Left kidney (tissue), 8 donors: Measurements from ENCODE around the gene TEX10. TPM values are rescaled to one million over a fixed set of nuclear protein-coding genes. Genes with fewer than 3 reads are reported as not detected.
A peak's percentile ranks its signal among the peaks of the same experiment; 100 is the strongest.
"Not testable (repeated sequence)": the region's sequence is repeated elsewhere in the genome, so short reads cannot be mapped to it uniquely, and the experiment has no call there.

ENCODE experiments used
- DNase-seq: peaks from one replicate; pipeline ENCODE4 v3.0.0-alpha.2; 2013
- long read RNA-seq, 8 donors: transcript quantifications; one replicate each; lab custom pipeline, GENCODE V29; 2026
- polyA plus RNA-seq: library from polyadenylated mRNA; unstranded; fragments of 120-200 nt; gene quantifications from one replicate; pipeline ENCODE4 v1.2.1, GENCODE V29; 2013; ENCODE audit not compliant: insufficient read length

The TEX10 gene
- 54.8 TPM for polyA plus RNA-seq
- long read RNA-seq, donor 1, full-length matches to known transcripts = 6 of 12 reads
- long read RNA-seq, donor 1, partial matches to known transcripts = 6 of 12 reads
- long read RNA-seq, donor 1, other reads (novel, unspliced or antisense) = 0 of 12 reads
- long read RNA-seq, donor 2, full-length matches to known transcripts = 5 of 19 reads
- long read RNA-seq, donor 2, partial matches to known transcripts = 14 of 19 reads
- long read RNA-seq, donor 2, other reads (novel, unspliced or antisense) = 0 of 19 reads
- long read RNA-seq, donor 3, full-length matches to known transcripts = 8 of 16 reads
- long read RNA-seq, donor 3, partial matches to known transcripts = 8 of 16 reads
- long read RNA-seq, donor 3, other reads (novel, unspliced or antisense) = 0 of 16 reads
- long read RNA-seq, donor 4, full-length matches to known transcripts = 1 of 1 reads
- long read RNA-seq, donor 4, partial matches to known transcripts = 0 of 1 reads
- long read RNA-seq, donor 4, other reads (novel, unspliced or antisense) = 0 of 1 reads
- long read RNA-seq, donor 5, full-length matches to known transcripts = 9 of 23 reads
- long read RNA-seq, donor 5, partial matches to known transcripts = 14 of 23 reads
- long read RNA-seq, donor 5, other reads (novel, unspliced or antisense) = 0 of 23 reads
- long read RNA-seq, donor 6, full-length matches to known transcripts = 8 of 27 reads
- long read RNA-seq, donor 6, partial matches to known transcripts = 19 of 27 reads
- long read RNA-seq, donor 6, other reads (novel, unspliced or antisense) = 0 of 27 reads
- long read RNA-seq, donor 7, full-length matches to known transcripts = 12 of 28 reads
- long read RNA-seq, donor 7, partial matches to known transcripts = 16 of 28 reads
- long read RNA-seq, donor 7, other reads (novel, unspliced or antisense) = 0 of 28 reads
- long read RNA-seq, donor 8, full-length matches to known transcripts = 5 of 5 reads
- long read RNA-seq, donor 8, partial matches to known transcripts = 0 of 5 reads
- long read RNA-seq, donor 8, other reads (novel, unspliced or antisense) = 0 of 5 reads

DNA sequence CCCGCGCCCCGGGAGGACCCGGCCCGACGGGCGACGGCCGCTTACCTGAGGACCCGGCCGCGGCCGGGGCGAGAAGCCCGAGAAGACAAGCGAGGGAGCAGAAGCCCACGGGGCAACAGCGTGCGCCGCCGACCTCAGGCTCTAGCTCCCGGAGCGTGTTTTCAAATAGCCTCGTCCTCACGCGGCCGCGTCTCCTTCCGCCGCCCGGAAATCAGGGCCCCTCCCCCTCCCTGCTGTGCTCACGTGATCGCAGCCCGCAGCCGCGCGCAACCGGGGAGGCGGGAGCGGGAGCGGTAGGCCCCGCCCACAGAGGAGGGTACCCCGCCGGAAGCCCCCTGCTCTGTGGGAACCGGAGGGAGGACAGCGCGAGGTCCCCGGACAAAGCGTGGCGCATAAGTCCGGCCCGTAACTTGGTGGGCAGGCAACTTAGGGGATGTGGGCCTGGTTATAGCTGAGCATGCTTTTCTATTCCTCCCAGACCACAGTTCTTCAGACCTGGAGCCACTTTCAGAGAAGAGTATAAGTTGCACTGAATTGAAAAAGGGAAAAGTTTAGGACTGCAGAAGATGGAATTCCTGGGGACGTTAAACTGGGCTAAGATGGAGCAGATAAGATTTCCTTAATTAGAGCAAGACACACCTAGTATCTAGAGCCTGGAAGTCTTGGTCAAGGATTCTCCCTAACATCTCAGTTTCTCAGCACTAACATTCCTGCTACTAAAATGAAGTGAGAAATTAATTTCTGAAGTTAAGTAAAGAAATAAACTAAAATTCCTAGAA lies at the start of gene TEX10:
Gene TEX10 (minus strand): TSS at position 216 of the 779 bp plus-strand sequence. CDS start 3,579 bp downstream, outside the sequence.
- peak; percentile 91 for DNase-seq

- no peak for DNase-seq
These were observed 48.3 kb upstream of the TEX10 start for GRCh38 chr9:100401042-100401441.

DNA sequence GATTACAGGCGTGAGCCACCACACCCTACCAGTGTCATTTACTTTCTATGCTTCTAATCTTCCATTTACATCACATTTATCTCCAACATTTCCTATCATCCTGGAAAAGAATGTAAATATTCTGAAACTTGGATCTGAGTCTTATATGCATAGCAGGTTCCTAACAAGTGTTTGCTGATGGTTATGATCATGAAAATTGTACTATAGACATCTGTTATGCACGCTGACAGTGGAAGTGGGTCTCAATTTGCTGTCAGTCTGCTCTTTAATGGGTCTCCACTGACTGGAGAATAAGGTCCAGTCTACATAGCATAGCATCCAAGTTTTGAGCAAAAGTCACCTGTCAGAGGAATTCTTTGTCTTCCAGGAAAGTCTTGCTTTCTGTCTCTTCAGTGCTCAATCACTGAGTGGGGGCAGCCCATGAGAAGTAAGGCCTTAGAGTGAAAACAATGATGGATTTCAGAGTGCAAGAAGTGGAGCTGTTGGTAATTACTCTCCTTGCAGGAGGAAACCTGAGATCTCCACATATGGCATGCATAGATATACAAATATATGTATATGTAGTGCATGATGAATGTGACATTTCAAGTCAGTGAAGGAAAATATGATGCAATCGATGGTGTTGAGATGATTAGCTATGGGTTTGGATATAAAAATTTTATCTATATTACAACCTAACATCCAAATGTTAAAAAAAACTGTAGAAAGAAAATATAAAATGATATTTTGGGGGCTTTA lies 45.0 kb upstream of the TEX10 start:
- no peak for DNase-seq

- DNase-seq = no peak
These were observed 44.0 kb upstream of the TEX10 start for GRCh38 chr9:100396769-100397168.

- no peak for DNase-seq
These were observed 42.1 kb upstream of the TEX10 start for GRCh38 chr9:100394816-100395215.

DNA sequence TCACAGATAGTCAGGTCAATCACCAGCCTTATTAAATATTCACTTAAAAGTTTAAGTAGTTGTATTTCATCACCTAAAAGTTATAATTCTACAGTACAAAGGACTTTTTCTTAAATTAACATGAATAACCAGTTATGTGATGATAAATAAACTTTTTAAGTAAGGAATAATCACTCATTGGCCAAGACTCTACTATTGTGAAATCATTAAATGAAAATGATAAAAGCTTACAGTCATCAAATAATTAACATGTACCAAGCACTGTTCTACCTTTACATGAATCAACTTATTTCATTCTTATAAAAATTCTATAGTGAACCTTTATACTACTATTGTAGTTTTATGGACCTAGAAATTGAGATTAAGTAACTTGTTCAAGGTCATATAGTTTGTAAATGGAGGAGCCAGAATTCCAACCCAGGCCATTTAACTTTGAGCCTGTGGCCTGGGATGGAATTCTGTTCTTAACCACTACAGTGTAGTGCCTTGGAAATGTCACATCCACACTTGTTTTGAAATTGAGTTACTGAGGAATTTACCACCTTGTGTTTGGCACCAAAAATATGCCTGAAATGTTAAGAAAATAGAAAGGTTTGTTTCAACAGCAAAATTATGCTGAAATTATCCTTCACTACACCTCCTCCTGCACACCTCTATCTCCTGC lies 41.4 kb upstream of the TEX10 start:
- DNase-seq = no peak

DNA sequence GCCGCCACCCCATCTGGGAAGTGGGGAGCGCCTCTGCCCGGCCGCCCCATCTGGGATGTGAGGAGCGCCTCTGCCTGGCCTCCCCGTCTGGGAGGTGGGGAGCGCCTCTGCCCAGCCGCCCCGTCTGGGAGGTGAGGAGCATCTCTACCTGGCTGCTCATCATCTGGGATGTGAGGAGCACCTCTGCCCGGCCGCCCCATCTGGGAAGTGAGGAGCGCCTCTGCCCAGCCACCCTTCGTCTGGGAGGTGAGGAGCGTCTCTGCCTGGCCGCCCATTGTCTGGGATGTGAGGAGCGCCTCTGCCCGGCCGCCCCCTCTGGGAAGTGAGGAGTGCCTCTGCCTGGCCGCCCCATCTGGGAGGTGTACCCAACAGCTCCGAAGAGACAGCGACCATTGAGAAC lies 40.2 kb upstream of the TEX10 start:
- DNase-seq = not testable (repeated sequence)

DNA sequence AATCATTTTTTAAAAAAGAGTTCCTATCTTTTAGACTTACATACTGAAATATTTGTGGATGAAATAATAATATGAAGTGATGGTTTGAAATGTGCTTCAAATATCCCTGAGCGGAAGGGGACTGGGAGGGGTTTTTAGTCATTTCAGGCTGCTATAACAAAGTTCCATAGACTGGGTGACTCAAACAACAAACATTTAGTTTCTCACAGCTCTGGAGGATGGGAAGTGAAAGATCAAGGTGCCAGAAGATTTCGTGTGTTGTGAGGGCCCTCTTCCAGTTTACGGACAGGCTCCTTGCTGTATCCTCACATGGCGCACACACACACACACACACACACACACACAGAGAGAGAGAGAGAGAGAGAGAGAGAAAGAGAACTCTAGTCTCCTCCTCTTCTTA lies 27.1 kb upstream of the TEX10 start:
- DNase-seq = no peak

DNA sequence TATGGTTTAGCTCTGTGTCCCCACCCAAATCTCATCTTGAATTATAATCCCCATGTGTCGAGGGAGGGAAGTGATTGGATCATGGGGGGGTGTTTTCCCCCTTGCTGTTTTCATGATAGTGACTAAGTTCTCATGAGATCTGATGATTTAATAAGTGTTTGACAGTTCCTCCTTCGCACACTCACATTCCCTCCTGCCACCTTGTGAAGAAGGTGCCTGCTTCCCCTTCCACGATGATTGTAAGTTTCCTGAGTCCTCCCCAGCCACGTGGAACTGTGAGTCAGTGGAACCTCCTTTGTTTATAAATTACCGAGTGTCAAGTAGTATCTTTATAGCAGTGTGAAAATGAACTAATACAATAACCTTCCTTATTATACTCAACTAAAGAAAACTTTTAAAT lies 24.3 kb upstream of the TEX10 start:
- no peak for DNase-seq

DNA sequence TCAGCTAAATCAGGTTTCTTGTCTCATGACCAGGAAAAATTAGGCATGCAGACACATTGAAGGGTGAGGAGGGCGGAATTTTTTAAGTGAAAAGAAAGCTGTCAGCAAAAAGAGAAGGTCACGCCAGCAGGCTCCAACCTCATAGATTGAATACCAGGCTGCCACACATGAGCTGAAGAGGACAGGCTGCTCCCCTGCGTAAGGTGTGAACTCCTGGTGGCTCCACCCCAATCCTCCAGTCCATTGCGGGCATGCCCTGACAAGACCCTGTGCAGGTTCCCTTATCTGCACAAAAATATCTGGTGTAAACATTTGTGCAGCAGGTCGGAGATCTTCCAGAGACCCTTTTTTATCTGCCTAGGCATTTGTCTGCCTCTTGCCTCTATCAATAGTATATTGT lies 22.9 kb upstream of the TEX10 start:
- no peak for DNase-seq

DNA sequence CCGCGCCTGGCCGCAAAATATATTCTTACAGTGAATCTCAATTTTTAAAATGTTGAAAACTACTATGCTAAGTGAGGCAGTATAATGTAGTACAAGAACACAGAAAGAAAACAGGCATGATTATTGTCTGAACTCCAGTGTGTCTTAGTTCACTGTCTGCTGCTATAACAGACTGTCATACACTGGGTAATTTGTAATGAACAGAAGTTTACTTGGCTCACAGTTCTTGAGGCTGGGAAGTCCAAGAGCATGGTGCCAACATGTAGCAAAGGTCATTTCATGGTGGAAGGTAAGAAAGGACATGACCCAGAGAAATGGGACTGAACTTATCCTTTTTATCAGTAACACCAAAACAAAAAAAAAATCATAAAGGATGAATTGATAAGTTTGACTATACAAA lies 19.9 kb upstream of the TEX10 start:
- no peak for DNase-seq

- no peak for DNase-seq
These were observed 17.5 kb upstream of the TEX10 start for GRCh38 chr9:100370064-100370723.

DNA sequence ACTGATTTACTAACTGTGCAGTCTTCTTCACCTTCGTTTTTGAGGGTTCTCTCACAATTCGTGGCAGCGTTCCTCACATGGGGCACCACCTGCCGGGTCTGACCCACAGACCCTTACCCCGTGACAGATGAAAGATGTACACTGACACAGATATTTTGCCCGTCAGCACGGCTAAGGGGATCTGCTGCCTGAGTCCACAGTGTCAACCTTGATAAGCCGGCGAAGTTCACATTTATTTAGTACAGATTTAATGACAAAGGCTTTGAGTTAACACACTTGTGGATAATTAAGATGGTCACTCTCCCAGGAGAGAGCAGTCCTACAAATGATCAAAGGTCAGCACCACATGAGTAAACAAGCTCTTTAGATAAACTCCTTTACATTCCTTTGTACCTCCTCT lies 15.9 kb upstream of the TEX10 start:
- no peak for DNase-seq

DNA sequence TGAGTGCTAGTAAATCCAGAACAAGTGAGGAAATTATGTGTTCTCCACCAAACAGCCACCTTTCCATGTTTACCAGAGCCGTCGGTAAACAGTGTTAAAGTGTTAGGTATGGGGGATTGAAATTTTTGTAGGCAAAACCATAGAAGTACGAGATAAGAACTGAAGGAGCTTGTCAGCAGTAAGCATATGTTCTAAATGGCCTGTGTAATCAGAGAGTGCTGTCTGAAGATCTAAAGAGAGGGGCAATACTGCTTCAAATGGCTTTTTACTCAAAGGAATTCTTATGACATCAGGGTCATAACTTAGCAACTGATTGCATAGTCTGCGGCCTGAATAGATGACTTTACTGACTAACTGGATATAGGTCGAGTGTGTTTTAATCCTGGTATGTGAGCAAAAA lies 13.4 kb upstream of the TEX10 start:
- no peak for DNase-seq

GRCh38 chr9:100364013-100364412 lies 11.3 kb upstream of the TEX10 start:
- no peak for DNase-seq

DNA sequence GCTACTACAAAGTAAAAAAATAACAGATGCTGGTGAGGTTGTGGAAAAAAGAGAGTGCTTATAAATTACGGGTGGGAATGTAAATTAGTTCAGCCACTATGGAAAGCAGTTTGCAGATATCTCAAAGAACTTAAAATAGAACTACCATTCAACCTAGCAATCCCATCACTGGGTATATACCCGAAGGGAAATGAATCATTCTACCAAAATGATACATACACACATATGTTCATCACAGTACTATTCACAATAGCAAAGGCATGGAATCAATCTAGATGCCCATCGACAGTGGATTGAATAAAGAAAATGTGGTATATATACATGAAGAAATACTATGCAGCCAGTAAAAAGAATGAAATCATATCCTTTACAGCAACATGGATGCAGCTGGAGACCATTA lies 6.3 kb upstream of the TEX10 start:
- no peak for DNase-seq

DNA sequence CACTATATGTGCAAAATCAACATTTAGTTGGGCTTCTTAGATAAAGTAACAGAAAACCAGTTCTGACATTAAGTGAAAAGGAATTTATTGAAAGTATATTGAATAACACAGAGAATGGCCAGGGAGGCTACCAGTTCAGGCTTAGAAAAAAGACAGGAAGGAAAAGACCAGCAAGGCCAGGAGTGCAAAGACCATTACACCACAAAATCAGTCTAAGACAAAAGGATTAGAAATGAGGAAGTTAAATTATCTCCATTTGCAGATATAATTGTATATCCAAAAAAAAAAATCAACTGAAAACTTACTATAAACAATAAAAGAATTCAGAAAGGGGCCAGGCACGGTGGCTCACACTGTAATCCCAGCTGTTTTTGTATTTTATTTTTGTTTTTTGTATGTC lies 4.8 kb upstream of the TEX10 start:
- no peak for DNase-seq

DNA sequence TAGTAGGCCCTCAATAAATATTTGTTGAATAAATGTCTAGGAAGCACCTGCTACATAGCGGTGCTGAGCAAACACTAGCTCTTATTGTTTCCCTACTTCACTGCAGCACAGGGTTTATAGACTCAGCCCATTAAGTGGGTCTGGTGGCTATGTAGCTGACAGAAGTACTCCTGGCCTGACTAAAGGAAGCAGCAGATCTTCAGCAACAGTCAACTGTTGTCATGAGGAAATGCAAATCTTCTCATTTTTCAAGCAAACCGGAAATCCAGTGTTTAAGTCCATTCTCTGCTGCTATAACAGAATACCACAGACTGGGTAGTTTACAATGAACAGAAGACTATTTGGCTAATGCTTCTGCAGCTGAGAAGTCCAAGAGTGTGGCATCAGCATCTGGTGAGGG lies 2.8 kb upstream of the TEX10 start:
- DNase-seq = no peak

- DNase-seq = no peak
These were observed 1.5 kb upstream of the TEX10 start for GRCh38 chr9:100354121-100354800.
